ENCODE results near the gene CES5A.
"Not testable (repeated sequence)": the region's sequence is repeated elsewhere in the genome, so short reads cannot be mapped to it uniquely, and the experiment has no call there.

Gene CES5A

GRCh38 chr16:55810451-55810961, 64.7 kb downstream of the CES5A start:
- H3K27me3 ChIP-seq = no peaks in the 10 kb centered on the region
- no peak for TF ChIP-seq Cebpa-rat (IDR thresholded peaks at IDR 0.05)
- no peak overlapping the region for H3K4me2 ChIP-seq
- no peak overlapping the region for H3K4me3 ChIP-seq
- H3K36me3 ChIP-seq = no peaks in the 10 kb centered on the region
- H3K4me1 ChIP-seq = no peaks in the 10 kb centered on the region
- no peaks in the 10 kb centered on the region for H3K9me3 ChIP-seq (replicated peaks in 1 of 11)
- no peaks in the 10 kb centered on the region; a peak in 1 of 22 replicates for H4K20me1 ChIP-seq
- H3K27ac ChIP-seq = no peak overlapping the region
- no peak overlapping the region for H3K9ac ChIP-seq

GRCh38 chr16:55809851-55810250, 65.3 kb downstream of the CES5A start:
- Histone ChIP-seq H3K27me3 (no peaks in the 10 kb centered on the region), H3K4me2 (no peak overlapping the region), H3K9me3 (replicated peaks in 1 of 11) (no peaks in the 10 kb centered on the region), H3K4me3 (no peak overlapping the region), H3K36me3 (no peaks in the 10 kb centered on the region), H3K9ac (no peak overlapping the region), H4K20me1 (no peaks in the 10 kb centered on the region; a peak in 1 of 22 replicates), H3K4me1 (no peaks in the 10 kb centered on the region), H3K27ac (no peak overlapping the region)
- TF ChIP-seq Cebpa-rat (IDR thresholded peaks at IDR 0.05) = no peak

- H3K4me2 ChIP-seq = no peak overlapping the region
- H3K4me1 ChIP-seq = no peaks in the 10 kb centered on the region
- H3K4me3 ChIP-seq = no peak overlapping the region
- no peak overlapping the region for H3K9ac ChIP-seq
- no peaks in the 10 kb centered on the region for H3K36me3 ChIP-seq
- no peaks in the 10 kb centered on the region for H3K9me3 ChIP-seq (replicated peaks in 1 of 11)
- H4K20me1 ChIP-seq = no peaks in the 10 kb centered on the region; a peak in 1 of 22 replicates
- H3K27me3 ChIP-seq = no peaks in the 10 kb centered on the region
- no peak overlapping the region for H3K27ac ChIP-seq
- no peak for TF ChIP-seq Cebpa-rat (IDR thresholded peaks at IDR 0.05)
Measured at GRCh38 chr16:55809386-55809785, 65.8 kb downstream of the CES5A start.

- H3K9ac ChIP-seq; H3K4me2 ChIP-seq; H3K27ac ChIP-seq; H3K27me3 ChIP-seq; H3K4me1 ChIP-seq; H3K9me3 ChIP-seq (replicated peaks in 1 of 11); H4K20me1 ChIP-seq; H3K4me3 ChIP-seq; H3K36me3 ChIP-seq: not testable (repeated sequence)
Measured at GRCh38 chr16:55808286-55808685, 66.9 kb downstream of the CES5A start.

DNA sequence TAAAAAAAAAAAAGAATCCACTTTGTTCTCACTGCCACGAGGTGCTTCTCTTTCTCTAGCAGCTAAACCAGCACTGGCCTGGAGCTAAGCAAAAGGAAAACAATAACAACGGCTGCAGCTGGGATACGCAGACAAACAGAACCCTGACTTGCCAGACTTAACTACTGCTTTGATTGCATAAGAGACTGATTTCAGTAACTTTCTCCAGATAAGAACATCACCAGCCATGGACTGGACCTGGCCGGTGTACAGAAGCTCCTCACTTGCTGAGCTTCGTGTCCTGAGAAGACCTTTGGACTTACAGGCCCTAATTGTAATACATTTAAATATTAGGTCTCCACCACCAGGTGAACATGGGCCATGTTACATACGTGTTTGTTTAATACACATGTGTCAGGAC, 70.1 kb downstream of the CES5A start:
- H3K27ac ChIP-seq; H3K4me3 ChIP-seq; H3K27me3 ChIP-seq; H3K36me3 ChIP-seq; H3K4me2 ChIP-seq; H4K20me1 ChIP-seq; H3K9ac ChIP-seq; H3K9me3 ChIP-seq (replicated peaks in 1 of 11); H3K4me1 ChIP-seq: not testable (repeated sequence)

- not testable (repeated sequence) for H3K4me1 ChIP-seq; H3K4me3 ChIP-seq; H3K36me3 ChIP-seq; H3K4me2 ChIP-seq; H4K20me1 ChIP-seq; H3K9me3 ChIP-seq (replicated peaks in 1 of 11); H3K27me3 ChIP-seq; H3K27ac ChIP-seq; H3K9ac ChIP-seq
Measured at GRCh38 chr16:55803681-55804080, 71.5 kb downstream of the CES5A start.
